Measurements from ENCODE around the gene FGF9. TPM values are rescaled to one million over a fixed set of nuclear protein-coding genes. Genes with fewer than 3 reads are reported as not detected.

The FGF9 gene
- total and polyA plus RNA-seq, 8 donors = 0.14 to 2.2 (median 0.27) TPM; not detected in 2

DNA sequence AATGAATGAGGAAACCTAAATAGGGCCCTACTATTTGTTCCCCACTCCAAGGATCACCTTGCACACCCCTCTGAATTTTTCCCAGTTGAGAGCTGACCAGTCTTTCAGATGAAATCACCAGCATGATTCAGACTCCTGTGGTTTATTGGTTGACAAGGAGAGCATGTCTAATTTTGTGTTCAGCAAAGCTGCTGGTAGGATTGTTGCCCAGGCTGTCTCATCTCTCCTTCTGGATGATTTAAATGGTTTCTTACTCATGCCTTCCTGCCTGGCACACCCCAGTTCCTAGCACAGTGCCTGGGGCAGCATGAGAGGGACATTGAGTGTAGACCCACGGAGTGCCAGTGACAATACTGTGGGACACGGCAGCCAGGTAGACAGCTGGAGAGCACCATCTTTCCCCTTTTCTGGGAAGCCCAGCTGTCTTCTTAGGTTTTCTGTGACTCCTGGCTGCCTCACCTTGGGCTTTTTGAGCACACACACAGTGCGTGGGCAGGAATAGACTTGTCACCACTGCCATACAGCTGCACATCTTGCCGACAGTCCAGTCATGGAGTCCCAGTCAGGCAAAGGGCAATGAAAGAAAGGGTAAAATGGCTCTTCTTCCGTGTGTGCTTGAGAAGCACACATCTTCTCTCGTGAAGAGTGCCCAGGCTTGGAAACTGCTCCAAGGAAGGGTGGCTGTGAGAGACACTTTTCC, 12.3 kb downstream of the FGF9 start:
- Histone ChIP-seq H3K4me1 (no peaks in the 10 kb centered on the region), H3K36me3 (no peaks in the 10 kb centered on the region), H3K9me3 (no peaks in the 10 kb centered on the region), H3K27me3 (peaks cover 0 to 7% (median 0%) of the 10 kb centered on the region in 3 donors), H3K4me3 (no peak overlapping the region), H3K27ac (no peak overlapping the region)
- no peak for DNase-seq
- intact Hi-C loops (cut with DNase I; ENCODE audit: low total_unique reads) = no loop called here
- TF ChIP-seq CTCF (IDR thresholded peaks at IDR 0.05) (no peak), POLR2AphosphoS5 (IDR thresholded peaks at IDR 0.05) (no peak), POLR2A (IDR thresholded peaks at IDR 0.05) (no peak), EP300 (IDR thresholded peaks at IDR 0.05) (no peak)
- 81 to 93% (median 90%) methylated on average over 6 of the region's 6 CpGs for WGBS, 5 donors

DNA sequence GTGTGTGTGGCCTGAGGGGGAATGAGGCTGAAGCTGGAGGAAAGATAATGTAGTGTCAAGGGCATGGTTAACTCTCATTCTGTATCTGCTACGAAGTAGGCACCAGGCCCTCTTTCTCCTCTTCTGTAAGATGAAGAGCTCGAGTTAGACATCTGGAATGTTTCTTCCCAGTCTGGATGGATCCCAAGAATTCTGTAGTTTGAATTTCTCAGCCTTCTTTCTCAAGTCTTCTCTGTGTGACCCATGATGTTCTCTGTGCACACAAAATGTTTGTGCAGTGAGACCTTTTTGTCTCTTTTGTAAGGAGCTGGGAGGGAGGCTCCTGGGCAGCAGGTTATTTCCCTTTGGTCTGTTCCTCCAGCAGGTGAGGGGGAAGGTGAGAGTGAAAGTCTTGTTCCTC, 13.7 kb downstream of the FGF9 start:
- no peak for DNase-seq

GRCh38 chr13:21685485-21686064, 14.7 kb downstream of the FGF9 start:
- peaks cover 0 to 7% (median 0%) of the 10 kb centered on the region in 3 donors for H3K27me3 ChIP-seq
- DNase-seq = no peak
- H3K27ac ChIP-seq = no peak overlapping the region
- no peaks in the 10 kb centered on the region for H3K4me1 ChIP-seq
- H3K4me3 ChIP-seq = no peak overlapping the region
- H3K9me3 ChIP-seq = no peaks in the 10 kb centered on the region
- 71 to 79% (median 73%) methylated on average over 7 of the region's 7 CpGs for WGBS, 5 donors
- H3K36me3 ChIP-seq = no peaks in the 10 kb centered on the region
- no peak for TF ChIP-seq EP300 (IDR thresholded peaks at IDR 0.05)
- no peak for TF ChIP-seq CTCF (IDR thresholded peaks at IDR 0.05)
- no peak for TF ChIP-seq POLR2A (IDR thresholded peaks at IDR 0.05)
- no peak for TF ChIP-seq POLR2AphosphoS5 (IDR thresholded peaks at IDR 0.05)
- intact Hi-C loops (cut with DNase I; ENCODE audit: low total_unique reads) = no loop called here

More for the DNA sequence above, 13.7 kb downstream of the FGF9 start:
- 62 to 76% (median 69%) methylated on average over 2 of the region's 2 CpGs for WGBS, 5 donors
- Histone ChIP-seq H3K27ac (no peak overlapping the region), H3K27me3 (peaks cover 0 to 7% (median 0%) of the 10 kb centered on the region in 3 donors), H3K4me3 (no peak overlapping the region), H3K9me3 (no peaks in the 10 kb centered on the region), H3K4me1 (no peaks in the 10 kb centered on the region), H3K36me3 (no peaks in the 10 kb centered on the region)
- no peak for TF ChIP-seq POLR2AphosphoS5 (IDR thresholded peaks at IDR 0.05)
- no peak for TF ChIP-seq CTCF (IDR thresholded peaks at IDR 0.05)
- TF ChIP-seq POLR2A (IDR thresholded peaks at IDR 0.05) = no peak
- no peak for TF ChIP-seq EP300 (IDR thresholded peaks at IDR 0.05)
- intact Hi-C loops (cut with DNase I; ENCODE audit: low total_unique reads) = no loop called here

GRCh38 chr13:21686751-21687391, 16.0 kb downstream of the FGF9 start:
- H3K9me3 ChIP-seq = no peaks in the 10 kb centered on the region
- DNase-seq = no peak
- 76 to 85% (median 82%) methylated on average over 5 of the region's 5 CpGs for WGBS, 5 donors
- no peaks in the 10 kb centered on the region for H3K36me3 ChIP-seq
- H3K27me3 ChIP-seq = peaks cover 0 to 7% (median 0%) of the 10 kb centered on the region in 3 donors
- TF ChIP-seq POLR2A (IDR thresholded peaks at IDR 0.05) = no peak
- TF ChIP-seq EP300 (IDR thresholded peaks at IDR 0.05) = no peak
- TF ChIP-seq CTCF (IDR thresholded peaks at IDR 0.05) = no peak
- no peak for TF ChIP-seq POLR2AphosphoS5 (IDR thresholded peaks at IDR 0.05)
- H3K27ac ChIP-seq = no peak overlapping the region
- intact Hi-C loops (cut with DNase I; ENCODE audit: low total_unique reads) = no loop called here
- no peak overlapping the region for H3K4me3 ChIP-seq
- H3K4me1 ChIP-seq = no peaks in the 10 kb centered on the region

Measured in stomach (tissue), 9 donors.